HepG2 (cell line): Measurements from ENCODE around the gene NABP2.

Experiments
- EZH2 ChIP-seq: conservative IDR thresholded peaks from 2 replicates; pipeline ENCODE4 v1.6.1; 2012; ENCODE audit warnings: mild to moderate bottlenecking, low read depth, low read length, moderate library complexity
- FOXO1 ChIP-seq: sonication (generic); formaldehyde crosslinking; IDR thresholded peaks from 2 replicates; pipeline ENCODE4 v1.4.0; 2020; ENCODE audit warnings: missing genetic modification reagents
- HDAC1 ChIP-seq: sonication (generic); formaldehyde crosslinking; IDR thresholded peaks from 2 replicates; pipeline ENCODE4 v1.5.1; 2020; ENCODE audit warnings: mild to moderate bottlenecking, missing genetic modification reagents
- IRF9 ChIP-seq: sonication (generic); formaldehyde crosslinking; IDR thresholded peaks from 2 replicates; pipeline ENCODE4 v1.8.0; 2022; ENCODE audit warnings: missing genetic modification reagents, mild to moderate bottlenecking, borderline replicate concordance
- KAT8 ChIP-seq: IDR thresholded peaks from 2 replicates; pipeline ENCODE4 v1.6.1; 2016; ENCODE audit warnings: missing genetic modification reagents, missing compliant biosample characterization
- POLR2AphosphoS5 ChIP-seq: IDR thresholded peaks from 2 replicates; pipeline ENCODE4 v1.6.1; 2012; ENCODE audit warnings: low read depth, low read length
- PRDM15 ChIP-seq: sonication (generic); formaldehyde crosslinking; IDR thresholded peaks from 2 replicates; pipeline ENCODE4 v1.4.0; 2020; ENCODE audit warnings: missing genetic modification reagents
- RAD21 ChIP-seq: fragments of 450-650 bp; formaldehyde crosslinking; IDR thresholded peaks from 2 replicates; pipeline ENCODE4 v1.5.0; 2020; ENCODE audit warnings: mild to moderate bottlenecking
- THAP7 ChIP-seq: sonication (generic); formaldehyde crosslinking; IDR thresholded peaks from 2 replicates; pipeline ENCODE4 v1.8.1; 2023; ENCODE audit warnings: mild to moderate bottlenecking, missing genetic modification reagents
- YY1 ChIP-seq: IDR thresholded peaks from 2 replicates; pipeline ENCODE4 v1.6.1; 2011; ENCODE audit warnings: low read length, low read depth, moderate library complexity, mild to moderate bottlenecking; ENCODE audit not compliant: insufficient read depth, insufficient replicate concordance
- ZBTB20 ChIP-seq: sonication (generic); formaldehyde crosslinking; IDR thresholded peaks from 2 replicates; pipeline ENCODE4 v1.8.1; 2023; ENCODE audit warnings: missing genetic modification reagents, low read depth, mild to moderate bottlenecking, borderline replicate concordance
- ZKSCAN1 ChIP-seq: fragments of 150-350 bp; IDR thresholded peaks from 2 replicates; pipeline ENCODE4 v1.6.1; 2014; ENCODE audit warnings: low read length
- ZNF616 ChIP-seq: sonication (generic); formaldehyde crosslinking; IDR thresholded peaks from 2 replicates; pipeline ENCODE4 v1.5.0; 2020; ENCODE audit warnings: low read depth, mild to moderate bottlenecking, missing genetic modification reagents
- ZNF704 ChIP-seq: sonication (generic); formaldehyde crosslinking; IDR thresholded peaks from 2 replicates; pipeline ENCODE4 v1.8.1; 2023; ENCODE audit warnings: mild to moderate bottlenecking, inconsistent platforms, moderate library complexity, missing genetic modification reagents, borderline replicate concordance

- no peak for TF ChIP-seq ZNF704 (CRISPR knock-in tag)
- TF ChIP-seq ZKSCAN1: no peak
- no peak for TF ChIP-seq POLR2AphosphoS5
- no peak for TF ChIP-seq ZNF616 (CRISPR knock-in tag)
- no peak for TF ChIP-seq PRDM15
- TF ChIP-seq EZH2: no peak
- TF ChIP-seq IRF9: no peak
- no peak for TF ChIP-seq YY1
- TF ChIP-seq HDAC1: no peak
- TF ChIP-seq THAP7 (CRISPR knock-in tag): no peak
- no peak for TF ChIP-seq FOXO1
- no peak for TF ChIP-seq RAD21 (CRISPR knock-in tag)
- no peak for TF ChIP-seq KAT8 (CRISPR knock-in tag)
- no peak for TF ChIP-seq ZBTB20 (CRISPR knock-in tag)
Measured at GRCh38 chr12:56260921-56261320, 36.8 kb downstream of the NABP2 start.
